ENCODE data around the gene SLC9C2.

Gene SLC9C2

DNA sequence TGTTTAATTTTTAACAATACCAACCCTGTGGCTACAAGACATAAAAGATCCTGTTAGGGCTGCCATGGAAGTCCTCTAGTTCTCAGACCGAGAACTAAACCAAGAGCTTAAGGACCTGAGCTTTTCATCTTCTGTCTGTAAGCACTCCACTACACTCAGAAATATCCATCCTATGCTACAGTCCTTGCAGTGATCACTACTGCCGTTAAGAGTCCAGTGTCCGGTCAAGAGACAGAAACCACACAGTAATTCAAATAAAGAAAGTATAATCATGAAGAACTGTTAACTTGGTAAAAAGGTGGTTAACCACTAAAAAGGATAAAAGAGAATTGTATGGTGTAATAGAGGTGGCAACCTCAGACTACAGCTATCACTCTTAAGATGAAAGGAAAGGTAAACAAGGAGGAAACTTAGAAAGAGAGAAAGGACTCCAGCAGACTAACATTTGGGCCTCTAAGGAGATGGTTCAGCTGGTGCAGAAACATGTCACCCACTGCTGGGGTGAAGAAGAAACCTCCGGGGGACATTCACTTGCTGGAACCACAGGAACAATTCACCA is 147.8 kb downstream of the SLC9C2 start:
- Histone ChIP-seq H3F3A (ENCODE audit: insufficient read depth, low read length) (no peaks in the 10 kb centered on the region), H3K27ac (ENCODE audit: low read length) (no peak overlapping the region), H4K20me1 (ENCODE audit: insufficient read depth, low read length) (no peaks in the 10 kb centered on the region), H3K27me3 (replicated peaks; ENCODE audit: insufficient read depth, low read length) (no peaks in the 10 kb centered on the region), H3K36me3 (replicated peaks; ENCODE audit: insufficient read depth, low read length) (no peaks in the 10 kb centered on the region), H3K9me2 (replicated peaks; ENCODE audit: insufficient read depth, low read length) (no peaks in the 10 kb centered on the region), H3K4me3 (ENCODE audit: low read length) (no peak overlapping the region), H3K79me2 (ENCODE audit: low read length) (no peaks in the 10 kb centered on the region), H2AFZ (ENCODE audit: low read length) (no peak overlapping the region), H3K4me1 (ENCODE audit: low read length) (no peaks in the 10 kb centered on the region), H3K9ac (ENCODE audit: low read length) (no peak overlapping the region), H3K9me3 (replicated peaks; ENCODE audit: insufficient read depth, low read length) (no peaks in the 10 kb centered on the region), H3K4me2 (ENCODE audit: low read depth, low read length) (no peak overlapping the region)
- TF ChIP-seq EZH2phosphoT487 (IDR thresholded peaks at IDR 0.05; ENCODE audit: low read length) (no peak), EZH2 (optimal IDR thresholded peaks at IDR 0.05; ENCODE audit: low read depth, low read length) (no peak)
- DNase-seq: no peak

GRCh38 chr1:173453982-173454381 is 148.9 kb downstream of the SLC9C2 start:
- Histone ChIP-seq H3K9ac (ENCODE audit: low read length) (no peak overlapping the region), H3K36me3 (replicated peaks; ENCODE audit: insufficient read depth, low read length) (no peaks in the 10 kb centered on the region), H3K4me2 (ENCODE audit: low read depth, low read length) (no peak overlapping the region), H3K4me1 (ENCODE audit: low read length) (no peaks in the 10 kb centered on the region), H3K9me2 (replicated peaks; ENCODE audit: insufficient read depth, low read length) (no peaks in the 10 kb centered on the region), H3F3A (ENCODE audit: insufficient read depth, low read length) (no peaks in the 10 kb centered on the region), H3K4me3 (ENCODE audit: low read length) (no peak overlapping the region), H2AFZ (ENCODE audit: low read length) (no peak overlapping the region), H3K27me3 (replicated peaks; ENCODE audit: insufficient read depth, low read length) (no peaks in the 10 kb centered on the region), H3K9me3 (replicated peaks; ENCODE audit: insufficient read depth, low read length) (no peaks in the 10 kb centered on the region), H3K27ac (ENCODE audit: low read length) (no peak overlapping the region), H3K79me2 (ENCODE audit: low read length) (no peaks in the 10 kb centered on the region), H4K20me1 (ENCODE audit: insufficient read depth, low read length) (no peaks in the 10 kb centered on the region)
- no peak for TF ChIP-seq EZH2 (optimal IDR thresholded peaks at IDR 0.05; ENCODE audit: low read depth, low read length)
- DNase-seq: no peak

- DNase-seq: no peak
- TF ChIP-seq EZH2phosphoT487 (IDR thresholded peaks at IDR 0.05; ENCODE audit: low read length) (no peak), CTCF (IDR thresholded peaks at IDR 0.05; ENCODE audit: low read length) (no peak), EZH2 (optimal IDR thresholded peaks at IDR 0.05; ENCODE audit: low read depth, low read length) (no peak)
Observed at GRCh38 chr1:173451981-173452380, 150.9 kb downstream of the SLC9C2 start.

More at GRCh38 chr1:173451981-173452380, 150.9 kb downstream of the SLC9C2 start:
- Histone ChIP-seq H3K9me3 (replicated peaks; ENCODE audit: insufficient read depth, low read length) (no peaks in the 10 kb centered on the region), H3K9me2 (replicated peaks; ENCODE audit: insufficient read depth, low read length) (no peaks in the 10 kb centered on the region), H3K79me2 (ENCODE audit: low read length) (no peaks in the 10 kb centered on the region), H3K4me2 (ENCODE audit: low read depth, low read length) (no peak overlapping the region), H3K27ac (ENCODE audit: low read length) (no peak overlapping the region), H3K9ac (ENCODE audit: low read length) (no peak overlapping the region), H4K20me1 (ENCODE audit: insufficient read depth, low read length) (no peaks in the 10 kb centered on the region), H3K4me1 (ENCODE audit: low read length) (no peaks in the 10 kb centered on the region), H3K27me3 (replicated peaks; ENCODE audit: insufficient read depth, low read length) (no peaks in the 10 kb centered on the region), H3K4me3 (ENCODE audit: low read length) (no peak overlapping the region), H3K36me3 (replicated peaks; ENCODE audit: insufficient read depth, low read length) (no peaks in the 10 kb centered on the region), H2AFZ (ENCODE audit: low read length) (no peak overlapping the region), H3F3A (ENCODE audit: insufficient read depth, low read length) (no peaks in the 10 kb centered on the region)

All from MM.1S (cell line).